AG04450 (cell line): Measurements from ENCODE around the gene CADM2. TPM values are rescaled to one million over a fixed set of nuclear protein-coding genes. Genes with fewer than 3 reads are reported as not detected.

ENCODE experiments used
- CTCF ChIA-PET: fragments of 300-600, 350-600 bp; formaldehyde crosslinking; extraction: SDS; loops from one replicate; lab custom pipeline; 2022; ENCODE audit warnings: antibody characterized with exemption, inconsistent platforms; lab: Charles Lee
- POLR2A ChIA-PET: fragments of 350-600 bp; formaldehyde crosslinking; extraction: SDS; loops from one replicate; lab custom pipeline; 2021; ENCODE audit warnings: antibody characterized with exemption, inconsistent platforms; lab: Yijun Ruan, JAX
- DNase-seq: peaks from one replicate; pipeline ENCODE4 v3.0.0-alpha.2; 2011; ENCODE audit warnings: low read depth, low spot score
- H3K27ac ChIP-seq: one replicate; pipeline ENCODE4 v1.5.1; 2012; ENCODE audit warnings: low read depth, low read length, control low read depth
- H3K27me3 ChIP-seq: one replicate; pipeline ENCODE4 v1.6.0; 2012; ENCODE audit warnings: low read length; ENCODE audit not compliant: control insufficient read depth, insufficient read depth
- H3K4me3 ChIP-seq: 2 replicates; pipeline ENCODE4 v1.5.1; 2011; ENCODE audit warnings: mild to moderate bottlenecking, low read depth, low read length, control low read depth
- H3K9me3 ChIP-seq: 2 replicates; pipeline ENCODE4 v1.5.1; 2012; ENCODE audit warnings: low read length; ENCODE audit not compliant: control insufficient read depth, insufficient read depth
- polyA plus RNA-seq: library from polyadenylated mRNA; depleted of rRNA; stranded (reverse); fragments of >200 nt; gene quantifications from 2 replicates; pipeline ENCODE4 v1.2.3, GENCODE V29; 2011
- TF ChIP-seq, protein P1 (sequence below): IDR thresholded peaks from 2 replicates; pipeline ENCODE4 v1.5.1; 2011; ENCODE audit warnings: low read depth, low read length, control low read depth, inconsistent platforms

CADM2 gene
- polyA plus RNA-seq, 1 experiment = not detected

DNA sequence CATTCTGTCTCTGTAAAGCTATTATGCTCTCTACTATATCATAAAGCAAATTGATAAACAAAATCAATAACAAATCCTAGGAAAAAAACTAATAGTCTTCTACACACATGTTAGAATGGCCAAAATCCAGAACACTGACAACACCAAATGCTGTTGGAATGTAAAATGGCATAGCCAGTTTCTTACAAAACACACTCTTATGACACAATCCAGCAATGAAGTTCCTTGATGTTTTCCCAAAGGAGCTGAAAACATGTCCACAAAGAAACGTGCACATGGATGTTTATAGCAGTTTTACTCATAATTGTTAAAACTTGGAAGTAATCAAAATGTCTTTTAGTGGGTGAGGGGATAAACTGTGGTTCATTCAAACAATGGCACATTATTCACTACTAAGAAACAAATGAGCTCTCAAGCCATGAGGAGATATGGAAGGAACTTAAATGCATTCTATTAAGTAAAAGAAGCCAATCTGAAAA lies 32.7 kb downstream of the CADM2 start:
- no peak for DNase-seq
- CTCF ChIA-PET = no interaction called here
- Histone ChIP-seq H3K27me3 (no peaks in the 10 kb centered on the region), H3K9me3 (no peaks in the 10 kb centered on the region), H3K27ac (no peak overlapping the region), H3K4me3 (no peak overlapping the region)
- POLR2A ChIA-PET = no interaction called here
- TF ChIP-seq, protein P1, sequence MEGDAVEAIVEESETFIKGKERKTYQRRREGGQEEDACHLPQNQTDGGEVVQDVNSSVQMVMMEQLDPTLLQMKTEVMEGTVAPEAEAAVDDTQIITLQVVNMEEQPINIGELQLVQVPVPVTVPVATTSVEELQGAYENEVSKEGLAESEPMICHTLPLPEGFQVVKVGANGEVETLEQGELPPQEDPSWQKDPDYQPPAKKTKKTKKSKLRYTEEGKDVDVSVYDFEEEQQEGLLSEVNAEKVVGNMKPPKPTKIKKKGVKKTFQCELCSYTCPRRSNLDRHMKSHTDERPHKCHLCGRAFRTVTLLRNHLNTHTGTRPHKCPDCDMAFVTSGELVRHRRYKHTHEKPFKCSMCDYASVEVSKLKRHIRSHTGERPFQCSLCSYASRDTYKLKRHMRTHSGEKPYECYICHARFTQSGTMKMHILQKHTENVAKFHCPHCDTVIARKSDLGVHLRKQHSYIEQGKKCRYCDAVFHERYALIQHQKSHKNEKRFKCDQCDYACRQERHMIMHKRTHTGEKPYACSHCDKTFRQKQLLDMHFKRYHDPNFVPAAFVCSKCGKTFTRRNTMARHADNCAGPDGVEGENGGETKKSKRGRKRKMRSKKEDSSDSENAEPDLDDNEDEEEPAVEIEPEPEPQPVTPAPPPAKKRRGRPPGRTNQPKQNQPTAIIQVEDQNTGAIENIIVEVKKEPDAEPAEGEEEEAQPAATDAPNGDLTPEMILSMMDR = no peak

DNA sequence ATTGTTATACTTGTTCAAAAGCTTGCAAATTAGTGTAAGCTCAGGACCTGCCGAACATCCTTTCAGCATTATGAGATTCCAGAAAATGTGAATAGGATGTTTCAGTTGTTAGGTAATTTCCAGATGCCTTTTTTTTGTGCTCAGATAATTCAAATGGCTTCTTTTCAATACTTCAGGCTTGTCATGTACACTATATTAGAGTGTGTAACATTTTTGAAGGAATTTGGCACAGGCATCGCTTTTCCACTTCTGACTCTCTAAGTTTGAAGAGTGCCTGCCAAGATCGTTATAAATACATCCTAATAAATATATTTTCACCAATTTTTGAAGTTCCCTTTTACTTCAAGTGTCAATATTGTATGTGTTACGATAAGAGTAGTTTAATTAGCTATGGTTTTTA lies 35.2 kb downstream of the CADM2 start:
- no peaks in the 10 kb centered on the region for H3K9me3 ChIP-seq
- no peak overlapping the region for H3K4me3 ChIP-seq
- CTCF ChIA-PET = no interaction called here
- no peak for DNase-seq
- TF ChIP-seq, protein P1 = no peak
- H3K27ac ChIP-seq = no peak overlapping the region
- H3K27me3 ChIP-seq = no peaks in the 10 kb centered on the region
- POLR2A ChIA-PET = no interaction called here

DNA sequence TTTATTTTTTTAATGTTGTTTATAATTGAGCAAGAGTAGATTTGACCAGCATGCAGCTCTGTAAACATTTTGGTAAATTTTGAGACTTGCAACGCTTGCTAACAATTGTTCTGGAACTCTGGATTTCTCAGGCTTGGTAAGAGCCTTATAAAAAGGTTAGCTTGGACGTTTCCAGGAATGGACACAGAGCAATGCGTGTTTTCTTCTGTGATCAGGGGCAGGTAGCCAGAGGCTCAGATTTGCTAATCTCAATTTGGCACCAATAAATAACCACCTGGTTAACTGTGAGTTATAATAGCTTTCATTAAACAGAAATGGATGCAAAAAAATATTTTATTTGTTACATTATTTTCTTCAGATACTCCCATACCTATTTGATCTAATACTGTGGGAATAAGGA lies 39.8 kb downstream of the CADM2 start:
- TF ChIP-seq, protein P1 = no peak
- CTCF ChIA-PET = no interaction called here
- no peaks in the 10 kb centered on the region for H3K9me3 ChIP-seq
- H3K4me3 ChIP-seq = no peak overlapping the region
- POLR2A ChIA-PET = no interaction called here
- no peak overlapping the region for H3K27ac ChIP-seq
- no peak for DNase-seq
- H3K27me3 ChIP-seq = no peaks in the 10 kb centered on the region

DNA sequence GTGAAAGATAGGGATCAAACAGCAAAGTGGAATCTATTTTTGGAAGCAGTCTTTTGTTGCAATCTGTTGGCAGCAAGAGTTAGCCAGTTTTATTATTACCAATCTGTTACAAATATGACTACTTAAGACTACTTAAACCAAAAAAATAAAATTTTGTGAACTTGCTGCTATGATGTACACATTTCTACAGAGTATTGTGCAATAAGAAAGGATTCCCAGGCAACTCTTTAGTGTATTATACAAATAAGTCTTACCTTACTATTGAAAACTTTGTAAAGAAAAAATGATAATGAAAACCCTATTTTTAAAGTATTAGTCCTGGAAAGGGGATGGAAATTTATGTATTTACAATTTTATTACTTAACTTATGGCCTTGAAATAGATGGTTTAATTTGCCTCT lies 44.7 kb downstream of the CADM2 start:
- Histone ChIP-seq H3K27ac (no peak overlapping the region), H3K4me3 (no peak overlapping the region), H3K27me3 (no peaks in the 10 kb centered on the region), H3K9me3 (no peaks in the 10 kb centered on the region)
- TF ChIP-seq, protein P1 = no peak
- no peak for DNase-seq
- ChIA-PET CTCF (no interaction called here), POLR2A (no interaction called here)

DNA sequence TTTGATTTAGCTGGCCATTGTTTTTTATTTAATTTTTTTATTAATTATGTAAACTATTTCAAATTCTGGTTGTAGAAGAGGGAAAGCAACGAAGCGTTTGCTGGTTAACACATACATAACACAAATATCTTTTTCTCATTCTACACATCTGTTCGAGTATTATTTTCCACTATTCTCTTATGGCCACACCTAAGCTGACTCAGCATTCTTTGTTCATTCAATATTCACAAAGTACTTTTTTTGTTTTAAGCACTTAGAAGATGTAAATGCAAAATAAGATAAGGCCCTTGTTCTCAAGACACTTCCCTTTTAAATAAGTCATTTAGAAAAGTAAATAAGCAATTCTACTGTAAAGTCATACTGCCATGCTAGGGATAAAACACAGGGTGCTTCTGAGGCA lies 45.4 kb downstream of the CADM2 start:
- H3K9me3 ChIP-seq = no peaks in the 10 kb centered on the region
- ChIA-PET CTCF (no interaction called here), POLR2A (no interaction called here)
- no peak overlapping the region for H3K27ac ChIP-seq
- TF ChIP-seq, protein P1 = no peak
- H3K27me3 ChIP-seq = no peaks in the 10 kb centered on the region
- no peak for DNase-seq
- H3K4me3 ChIP-seq = no peak overlapping the region
